Astrocyte of the cerebellum (primary cell): ENCODE measurements around the gene ATP11A.
"Not testable (repeated sequence)": the region's sequence is repeated elsewhere in the genome, so short reads cannot be mapped to it uniquely, and the experiment has no call there.

Experiments used
- DNase-seq: peaks from one replicate; pipeline ENCODE4 v3.0.0-alpha.2; 2011; ENCODE audit warnings: low read depth
- H3K4me3 ChIP-seq: 2 replicates; pipeline ENCODE4 v1.5.1; 2011; ENCODE audit warnings: mild to moderate bottlenecking, low read depth, low read length, moderate library complexity
- in situ Hi-C: cut with HindIII; loops from 2 replicates; pipeline ENCODE4 v1.10.0; 2017; ENCODE audit warnings: low sequenced_read_pairs
- TF ChIP-seq, protein P1 (sequence below): IDR thresholded peaks from 2 replicates; pipeline ENCODE4 v1.5.1; 2012; ENCODE audit warnings: low read length, low read depth, moderate library complexity, mild to moderate bottlenecking; ENCODE audit errors: missing control alignments

ATP11A gene

DNA sequence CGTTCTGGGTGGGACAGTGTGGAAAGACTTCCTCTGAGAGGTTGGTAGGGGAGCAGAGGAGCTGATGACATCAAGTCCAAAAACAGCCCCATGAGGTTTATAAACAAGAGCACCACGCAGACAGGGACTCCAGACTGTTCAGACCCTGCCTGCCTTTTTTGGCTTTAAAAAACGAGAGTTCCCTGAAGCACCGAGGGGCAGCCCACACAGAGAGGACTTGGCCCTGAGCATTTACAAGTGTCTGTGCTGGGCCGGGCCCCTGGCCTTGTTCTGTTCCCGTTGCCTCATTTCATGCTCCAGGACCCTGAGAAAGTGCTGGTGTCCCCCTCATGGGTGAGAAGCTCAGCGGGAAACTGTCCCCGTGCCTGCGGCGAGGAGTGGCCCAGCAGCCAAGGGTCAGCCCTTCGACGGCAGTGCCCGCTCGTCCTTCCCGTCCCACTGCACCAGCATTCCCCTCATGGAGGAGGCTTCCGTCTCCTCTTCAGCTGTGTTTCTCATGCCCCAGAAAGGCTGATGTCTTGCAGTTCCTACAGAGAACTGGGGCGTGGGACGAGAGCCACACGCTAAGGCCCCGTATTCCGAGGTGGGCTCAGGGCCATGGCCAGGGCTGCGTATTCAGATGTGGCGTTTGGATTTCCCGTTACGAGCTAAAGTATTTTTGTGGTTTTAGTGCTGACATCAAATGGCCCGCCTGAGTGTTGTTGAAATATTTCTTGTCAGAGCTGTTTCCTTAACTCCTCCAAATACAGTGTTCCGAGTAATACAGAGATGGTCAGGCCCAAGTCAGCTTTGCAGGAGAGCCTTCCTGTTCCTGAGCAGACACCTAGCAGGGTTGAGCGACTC is 93.5 kb downstream of the ATP11A start:
- H3K4me3 ChIP-seq, result no peak overlapping the region
- in situ Hi-C loops, result loop anchor here (5.0 kb wide), 1 partner anchor 91 kb away; the partner anchor contains the start of gene ATP11A
- TF ChIP-seq, protein P1, sequence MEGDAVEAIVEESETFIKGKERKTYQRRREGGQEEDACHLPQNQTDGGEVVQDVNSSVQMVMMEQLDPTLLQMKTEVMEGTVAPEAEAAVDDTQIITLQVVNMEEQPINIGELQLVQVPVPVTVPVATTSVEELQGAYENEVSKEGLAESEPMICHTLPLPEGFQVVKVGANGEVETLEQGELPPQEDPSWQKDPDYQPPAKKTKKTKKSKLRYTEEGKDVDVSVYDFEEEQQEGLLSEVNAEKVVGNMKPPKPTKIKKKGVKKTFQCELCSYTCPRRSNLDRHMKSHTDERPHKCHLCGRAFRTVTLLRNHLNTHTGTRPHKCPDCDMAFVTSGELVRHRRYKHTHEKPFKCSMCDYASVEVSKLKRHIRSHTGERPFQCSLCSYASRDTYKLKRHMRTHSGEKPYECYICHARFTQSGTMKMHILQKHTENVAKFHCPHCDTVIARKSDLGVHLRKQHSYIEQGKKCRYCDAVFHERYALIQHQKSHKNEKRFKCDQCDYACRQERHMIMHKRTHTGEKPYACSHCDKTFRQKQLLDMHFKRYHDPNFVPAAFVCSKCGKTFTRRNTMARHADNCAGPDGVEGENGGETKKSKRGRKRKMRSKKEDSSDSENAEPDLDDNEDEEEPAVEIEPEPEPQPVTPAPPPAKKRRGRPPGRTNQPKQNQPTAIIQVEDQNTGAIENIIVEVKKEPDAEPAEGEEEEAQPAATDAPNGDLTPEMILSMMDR, result no peak
- no peak for DNase-seq

DNA sequence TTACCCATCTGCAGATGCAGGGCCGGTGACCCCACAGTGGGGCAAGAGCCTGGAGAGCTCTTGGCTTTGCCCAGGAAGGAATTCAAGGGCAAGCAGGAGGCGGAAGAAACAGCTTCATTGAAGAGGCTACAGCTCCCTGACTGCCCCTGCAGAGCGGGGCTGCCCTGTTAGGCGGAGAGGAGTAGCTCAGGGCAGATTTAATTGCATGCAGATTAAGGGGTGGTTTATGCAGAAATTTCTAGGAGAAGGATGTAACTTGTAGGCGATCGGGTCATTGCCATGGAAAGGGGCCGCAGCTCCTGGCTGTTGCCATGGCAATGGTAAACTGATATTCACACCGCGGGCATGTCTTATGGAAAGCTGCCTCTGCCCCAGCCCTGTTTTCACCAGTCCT is 94.1 kb downstream of the ATP11A start:
- TF ChIP-seq, protein P1, result no peak
- H3K4me3 ChIP-seq, result no peak overlapping the region
- no peak for DNase-seq
- in situ Hi-C loops, result loop anchor here (5.0 kb wide), 1 partner anchor 92 kb away; the partner anchor contains the start of gene ATP11A

DNA sequence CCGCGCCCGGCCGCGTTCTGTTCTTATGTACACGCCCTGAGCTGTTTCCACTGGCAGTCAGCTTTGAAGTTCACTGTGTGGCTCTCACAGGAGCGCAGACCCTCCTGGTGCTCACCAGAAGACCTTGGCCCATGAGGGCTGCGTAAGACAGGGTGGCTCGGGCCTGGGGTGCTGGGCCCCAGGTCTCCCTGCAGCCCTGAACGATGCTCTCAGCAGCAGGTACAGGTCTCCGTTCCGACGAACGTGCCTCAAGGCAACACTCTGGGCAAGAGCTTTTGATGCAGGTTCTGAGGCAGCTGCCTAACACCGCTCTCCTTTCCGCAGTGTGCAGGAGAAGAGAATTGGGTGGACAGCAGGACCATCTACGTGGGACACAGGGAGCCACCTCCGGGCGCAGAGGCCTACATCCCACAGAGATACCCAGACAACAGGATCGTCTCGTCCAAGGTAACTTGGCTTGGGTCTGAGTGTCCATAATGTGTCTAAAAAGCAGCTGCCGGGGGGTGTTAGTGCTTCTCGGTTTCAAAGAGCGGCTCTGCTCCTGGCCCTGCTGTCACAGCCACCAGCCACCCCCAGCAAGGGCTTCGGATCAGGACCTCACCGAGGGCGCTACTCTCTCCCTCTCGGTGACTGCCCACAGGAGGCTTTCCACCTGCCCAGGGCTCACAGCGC is 95.1 kb downstream of the ATP11A start:
- in situ Hi-C loops, result loop anchor here (5.0 kb wide), 1 partner anchor 93 kb away; the partner anchor contains the start of gene ATP11A
- TF ChIP-seq, protein P1, result no peak
- no peak for DNase-seq
- no peak overlapping the region for H3K4me3 ChIP-seq

DNA sequence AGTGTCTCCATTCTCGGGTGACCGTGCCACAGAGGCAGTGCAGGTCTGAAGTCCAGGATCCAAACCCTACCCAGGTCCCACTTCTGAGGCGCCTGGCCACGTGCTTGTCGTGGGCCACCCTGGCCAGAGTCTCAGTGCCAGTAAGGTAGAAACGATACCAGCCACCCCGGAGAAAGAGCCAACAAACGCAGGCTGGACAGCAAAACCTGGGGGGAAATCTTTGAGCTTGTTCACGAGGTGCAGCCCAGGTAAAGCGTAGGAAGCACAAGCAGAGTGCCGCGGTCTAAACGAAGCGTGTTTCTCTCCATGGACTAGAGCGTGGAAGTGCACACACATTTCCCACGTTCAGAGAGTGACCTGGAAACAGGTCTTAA is 95.6 kb downstream of the ATP11A start:
- TF ChIP-seq, protein P1, result no peak

DNA sequence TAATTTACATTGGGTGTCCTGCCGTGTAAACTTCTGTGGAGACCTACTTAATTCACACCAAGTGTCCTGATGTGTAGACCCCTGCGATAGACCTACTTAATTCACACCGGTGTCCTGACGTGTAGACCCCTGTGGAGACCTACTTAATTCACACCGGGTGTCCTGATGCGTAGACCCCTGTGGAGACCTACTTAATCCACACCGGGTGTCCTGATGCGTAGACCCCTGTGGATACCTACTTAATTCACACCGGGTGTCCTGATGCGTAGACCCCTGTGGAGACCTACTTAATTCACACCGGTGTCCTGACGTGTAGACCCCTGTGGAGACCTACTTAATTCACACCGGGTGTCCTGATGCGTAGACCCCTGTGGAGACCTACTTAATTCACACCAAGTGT is 97.0 kb downstream of the ATP11A start:
- DNase-seq, H3K4me3 ChIP-seq, in situ Hi-C loops: not testable (repeated sequence)

More for the DNA sequence above, 95.6 kb downstream of the ATP11A start:
- H3K4me3 ChIP-seq, result no peak overlapping the region
- in situ Hi-C loops, result no loop called here
- DNase-seq, result no peak

DNA sequence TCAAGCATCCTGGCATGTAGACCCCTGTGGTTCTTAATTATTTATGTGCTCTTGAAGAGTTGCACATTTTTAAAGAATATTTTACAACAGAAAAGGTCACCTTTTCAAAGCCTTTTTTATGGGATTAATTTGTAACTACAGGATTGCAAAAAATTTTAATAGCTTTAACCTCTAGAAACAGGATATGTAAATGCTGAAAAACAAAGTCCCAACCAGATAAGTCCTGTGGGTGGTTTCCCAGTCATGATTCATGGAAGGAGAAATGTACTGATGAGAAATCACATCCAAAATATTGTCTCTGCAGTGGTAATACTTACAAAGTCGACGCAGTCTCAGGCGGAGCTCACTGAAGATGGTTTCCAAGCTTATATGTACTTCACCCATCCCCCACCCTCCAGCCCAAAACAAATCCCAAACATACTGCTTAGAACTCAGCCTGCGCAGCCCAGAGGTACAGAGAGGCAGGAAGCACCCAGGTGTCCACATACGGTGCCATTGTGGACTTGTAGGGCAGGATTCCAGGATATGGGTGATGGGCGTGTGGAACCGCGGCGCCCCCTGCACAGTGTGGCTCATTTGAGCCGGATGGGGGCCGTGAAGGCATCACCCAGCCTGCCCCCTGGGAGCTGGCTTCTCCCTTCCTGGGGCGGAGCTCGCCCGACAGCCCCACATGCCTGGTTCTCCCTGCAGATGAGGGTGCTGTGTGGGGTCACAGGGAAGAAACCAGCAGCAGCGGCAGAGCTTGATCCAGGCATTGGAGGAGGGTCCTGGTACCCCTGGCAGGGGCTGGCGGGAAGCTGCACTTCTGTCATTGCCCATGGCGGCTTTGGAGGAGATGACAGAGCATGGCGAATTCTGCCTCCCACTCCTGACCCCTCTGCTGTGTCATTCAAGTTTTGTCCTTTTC is 101.2 kb downstream of the ATP11A start:
- DNase-seq, result no peak
- in situ Hi-C loops, result no loop called here
- H3K4me3 ChIP-seq, result no peak overlapping the region
- TF ChIP-seq, protein P1, result no peak
